T-cell (primary cell): Measurements from ENCODE around the gene NTMT1. TPM values are rescaled to one million over a fixed set of nuclear protein-coding genes. Genes with fewer than 3 reads are reported as not detected.

Experiments
- ATAC-seq, 4 experiments: fragments of 200-7000 bp in 3 of 4; fragments of 150-1000 bp in 1 of 4; cut with Tn5 transposase; replicated peaks in 1 of 4; 1 replicate in 3 of 4; 2 replicates in 1 of 4; pipeline ENCODE4 v1.10.0; 2021; ENCODE audit warnings: moderate library complexity in 3 of 4, mild to moderate bottlenecking in 2 of 4, moderate number of reproducible peaks in 1 of 4
- CTCF ChIA-PET, 2 donors: fragments of 300-600 bp; sonication (Branson Sonifier 250); formaldehyde crosslinking; loops; one replicate each; lab custom pipeline; 2022; ENCODE audit warnings: antibody characterized with exemption in 2 of 2; lab: Charles Lee
- POLR2A ChIA-PET, 2 donors: fragments of 300-600 bp; sonication (Branson Sonifier 250); formaldehyde crosslinking; loops; one replicate each; lab custom pipeline; 2022; ENCODE audit warnings: antibody characterized with exemption in 2 of 2; lab: Charles Lee
- DNase-seq, 35 experiments: peaks; one replicate each; pipeline versions ENCODE4 v3.0.0 to v3.0.0-alpha.2; 2013 to 2023
- H3K27ac ChIP-seq: one replicate; pipeline ENCODE4 v1.5.1; 2013; ENCODE audit warnings: low read length
- H3K27me3 ChIP-seq, 2 experiments: replicated peaks in 1 of 2; 1 replicate in 1 of 2; 2 replicates in 1 of 2; pipeline versions ENCODE4 v1.6.1 to v1.7.0; 2013; ENCODE audit warnings: low read length in 1 of 2, mixed read lengths in 1 of 2; ENCODE audit not compliant: control insufficient read depth in 2 of 2, insufficient read depth in 2 of 2; ENCODE audit errors: extremely low read depth in 1 of 2
- H3K36me3 ChIP-seq, 2 donors: 1 replicate in 1 of 2; 2 replicates in 1 of 2; pipeline versions ENCODE4 v1.6.1 to v1.7.0; 2013; ENCODE audit warnings: low read length in 1 of 2; ENCODE audit not compliant: control insufficient read depth in 2 of 2, insufficient read depth in 1 of 2; ENCODE audit errors: extremely low read depth in 1 of 2
- H3K4me1 ChIP-seq, 2 experiments: 1 replicate in 1 of 2; 2 replicates in 1 of 2; pipeline versions ENCODE4 v1.6.1 to v1.7.0; 2013; ENCODE audit warnings: low read length in 2 of 2, mixed read lengths in 1 of 2; ENCODE audit not compliant: insufficient read depth in 2 of 2, control insufficient read depth in 1 of 2; ENCODE audit errors: extremely low read depth in 1 of 2
- H3K4me3 ChIP-seq, 2 donors: 1 replicate in 1 of 2; 2 replicates in 1 of 2; pipeline versions ENCODE4 v1.5.1 to v1.7.0; 2013; ENCODE audit warnings: mild to moderate bottlenecking in 2 of 2, low read length in 1 of 2, moderate library complexity in 1 of 2; ENCODE audit not compliant: control insufficient read depth in 1 of 2; ENCODE audit errors: extremely low read depth in 1 of 2
- H3K9me3 ChIP-seq: 2 replicates; pipeline ENCODE4 v1.7.0; 2013
- H3K27ac Mint-ChIP-seq, 2 donors: one replicate each; pipeline ENCODE4 v1.8.0; 2020 to 2021; ENCODE audit warnings: mild to moderate bottlenecking in 2 of 2, mixed read lengths in 2 of 2
- H3K27me3 Mint-ChIP-seq, 2 donors: one replicate each; pipeline ENCODE4 v1.8.0; 2021 to 2022; ENCODE audit warnings: mixed read lengths in 2 of 2
- H3K36me3 Mint-ChIP-seq: one replicate; pipeline ENCODE4 v1.8.0; 2021; ENCODE audit warnings: mixed read lengths
- H3K4me1 Mint-ChIP-seq, 3 donors: one replicate each; pipeline ENCODE4 v1.8.0; 2020 to 2022; ENCODE audit warnings: mixed read lengths in 3 of 3, mild to moderate bottlenecking in 1 of 3
- H3K4me3 Mint-ChIP-seq, 3 donors: one replicate each; pipeline ENCODE4 v1.8.0; 2020 to 2022; ENCODE audit warnings: mild to moderate bottlenecking in 3 of 3, mixed read lengths in 3 of 3, moderate library complexity in 3 of 3
- H3K9me3 Mint-ChIP-seq, 3 donors: one replicate each; pipeline ENCODE4 v1.8.0; 2020 to 2022; ENCODE audit warnings: mixed read lengths in 3 of 3
- WGBS: methylation state at CpG from one replicate; pipeline ENCODE4 v1.1.5; 2013; ENCODE audit warnings: missing lambda C conversion rate; ENCODE audit not compliant: insufficient coverage; 5-methylcytosine and 5-hydroxymethylcytosine counted together
- total RNA-seq, 35 experiments: library from RNA in 6 of 35; stranded (reverse) in 6 of 35; fragments of 120-200 nt in 1 of 35; gene quantifications; one replicate each; pipeline versions ENCODE4 v1.2.1 to v1.2.4 and lab custom pipeline; 2013 to 2026

The NTMT1 gene
- total RNA-seq, 5 donors from 2014 or later (not counting 1 experiment from before 2014, with no cell fraction given): 31.0 to 45.0 (median 40.3) TPM

GRCh38 chr9:129685220-129685932 is 59.4 kb downstream of the NTMT1 start:
- H3K36me3 ChIP-seq: no peaks in the 10 kb centered on the region
- no peaks in the 10 kb centered on the region for H3K9me3 ChIP-seq
- 82% methylated on average over 6 of the region's 15 CpGs for WGBS
- H3K36me3 Mint-ChIP-seq: no peaks in the 10 kb centered on the region
- POLR2A ChIA-PET: no interaction called here
- CTCF ChIA-PET: no interaction called here
- peaks cover 4 to 19% of the 10 kb centered on the region in 2 donors for H3K27me3 Mint-ChIP-seq
- no peak overlapping the region for H3K4me3 Mint-ChIP-seq
- no peaks in the 10 kb centered on the region for H3K4me1 ChIP-seq
- no peak overlapping the region for H3K27ac ChIP-seq
- peaks cover 0 to 39% of the 10 kb centered on the region in 2 experiments for H3K27me3 ChIP-seq
- no peak overlapping the region for H3K27ac Mint-ChIP-seq
- no peak overlapping the region for H3K4me3 ChIP-seq
- DNase-seq (no peak), ATAC-seq (no peak)
- no peaks in the 10 kb centered on the region for H3K9me3 Mint-ChIP-seq
- H3K4me1 Mint-ChIP-seq: no peaks in the 10 kb centered on the region

Other genes with a start within 250 kb of the NTMT1 start
- not detected for gene C9orf50, start 5.1 kb upstream of the NTMT1 start, total RNA-seq
- gene ASB6, start 16.0 kb downstream of the NTMT1 start, total RNA-seq: 10 to 100 TPM; 28.3 to 35.2 (median 30.8) TPM
- under 1 TPM in 1 of 5 donors, not detected in 4; 0.26 TPM for gene PRRX2, start 39.5 kb downstream of the NTMT1 start, total RNA-seq
- not detected for gene PTGES, start 126.9 kb downstream of the NTMT1 start, total RNA-seq
- gene TOR1B, start 177.0 kb downstream of the NTMT1 start, total RNA-seq: 10 to 100 TPM; 19.3 to 31.0 (median 26.4) TPM
- gene TOR1A, start 198.0 kb downstream of the NTMT1 start, total RNA-seq: 10 to 100 TPM; 16.6 to 39.3 (median 34.1) TPM
- 100 to 1,000 TPM in 1 of 5 donors, 10 to 100 TPM in 4; 80.5 to 112 (median 90.2) TPM for gene C9orf78, start 209.1 kb downstream of the NTMT1 start, total RNA-seq
- 100 to 1,000 TPM; 105 to 140 (median 125) TPM for gene USP20, start 209.3 kb downstream of the NTMT1 start, total RNA-seq